Measurements from ENCODE around the gene SERPINB3. TPM values are rescaled to one million over a fixed set of nuclear protein-coding genes. Genes with fewer than 3 reads are reported as not detected.

SERPINB3 gene
- total and polyA plus RNA-seq, 2 of the 8 experiments (the other 6 are each of a cell fraction or from before 2014, with no cell fraction given) = 0.17 to 0.18 TPM

GRCh38 chr18:63637703-63638102 is 24.0 kb downstream of the SERPINB3 start:
- no peak overlapping the region for H4K91ac ChIP-seq (replicated peaks; ENCODE audit: insufficient read length, low read length)
- ChIA-PET POLR2A (ENCODE audit: partially characterized antibody) (no interaction called here), CTCF (ENCODE audit: partially characterized antibody) (no interaction called here)
- no peak overlapping the region for H4K8ac ChIP-seq (ENCODE audit: extremely low read depth, insufficient read depth, low read length)
- 94% methylated on average over 6 of the region's 6 CpGs; no CpG with 5 or more reads in 1 of the 2 experiments for WGBS, 2 experiments (ENCODE audit: extremely low coverage in 1 of 2, insufficient coverage in 1 of 2, insufficient read length in 1 of 2, insufficient replicate concordance in 2 of 2, low coverage in 1 of 2, low lambda C conversion rate in 2 of 2, missing lambda C conversion rate in 1 of 2)
- H3K23ac ChIP-seq (ENCODE audit: insufficient read length) = no peak overlapping the region
- H3K79me2 ChIP-seq (ENCODE audit: control insufficient read depth in 1 of 2, insufficient read depth in 2 of 2, low read length in 2 of 2) = no peaks in the 10 kb centered on the region
- H2AFZ ChIP-seq (ENCODE audit: low read length) = no peak overlapping the region
- no peaks in the 10 kb centered on the region for H3K23me2 ChIP-seq (ENCODE audit: low read depth, low read length)
- FAIRE-seq = no peak
- H2BK120ac ChIP-seq (replicated peaks; ENCODE audit: low read depth, low read length) = no peak overlapping the region
- H3K9ac ChIP-seq (replicated peaks in 1 of 4; ENCODE audit: extremely low read depth in 1 of 4, low read depth in 3 of 4, low read length in 3 of 4) = no peak overlapping the region
- no peaks in the 10 kb centered on the region for H3K36me3 ChIP-seq (ENCODE audit: control insufficient read depth in 2 of 4, insufficient read depth in 4 of 4, low read length in 3 of 4)
- no peaks in the 10 kb centered on the region for H3K4me1 ChIP-seq (replicated peaks in 1 of 4; ENCODE audit: control insufficient read depth in 3 of 4, insufficient read depth in 4 of 4, low read length in 3 of 4)
- H2BK15ac ChIP-seq (ENCODE audit: low read length) = no peak overlapping the region
- H2BK5ac ChIP-seq (ENCODE audit: low read depth, low read length) = no peak overlapping the region
- H3K56ac ChIP-seq (replicated peaks; ENCODE audit: insufficient read length, low read depth, low read length) = no peak overlapping the region
- H3K4me2 ChIP-seq (ENCODE audit: insufficient read depth in 1 of 2, low read depth in 2 of 2, low read length in 2 of 2) = no peak overlapping the region
- no peak overlapping the region for H4K5ac ChIP-seq (ENCODE audit: insufficient read length, low read depth, low read length)
- no peak overlapping the region for H2AK5ac ChIP-seq (ENCODE audit: low read depth, low read length)
- no peak overlapping the region for H3K18ac ChIP-seq (ENCODE audit: extremely low read depth, low read length)
- H3K9me3 ChIP-seq (ENCODE audit: insufficient read depth in 2 of 2, low read depth in 1 of 2, low read length in 1 of 2) = no peaks in the 10 kb centered on the region
- H3K14ac ChIP-seq (ENCODE audit: insufficient read length) = no peak overlapping the region
- H3K4ac ChIP-seq (replicated peaks; ENCODE audit: insufficient read length, low read depth, low read length) = no peak overlapping the region
- DNase-seq (ENCODE audit: low read depth in 1 of 2, low spot score in 2 of 2) = no peak
- no peaks in the 10 kb centered on the region for H4K20me1 ChIP-seq (replicated peaks in 1 of 2; ENCODE audit: control insufficient read depth in 1 of 2, insufficient read depth in 2 of 2, low read length in 2 of 2)
- no peak overlapping the region for H2BK12ac ChIP-seq (ENCODE audit: low read depth, low read length)
- H3K27me3 ChIP-seq (replicated peaks in 1 of 4; ENCODE audit: control insufficient read depth in 3 of 4, extremely low read depth in 1 of 4, insufficient read depth in 3 of 4, low read length in 3 of 4) = no peaks in the 10 kb centered on the region
- H3K79me1 ChIP-seq (ENCODE audit: low read depth, low read length) = no peaks in the 10 kb centered on the region
- H3K27ac ChIP-seq (ENCODE audit: low read depth, low read length) = no peak overlapping the region
- H2BK20ac ChIP-seq (ENCODE audit: low read length) = no peak overlapping the region
- no peak overlapping the region for H3K4me3 ChIP-seq (ENCODE audit: extremely low read depth in 1 of 4, insufficient read depth in 2 of 4, low read depth in 3 of 4, low read length in 4 of 4)
- TF ChIP-seq EGR1 (IDR thresholded peaks at IDR 0.05; ENCODE audit: borderline replicate concordance, low read depth, low read length) (no peak), CREB1 (IDR thresholded peaks at IDR 0.05) (no peak), ATF2 (IDR thresholded peaks at IDR 0.05; ENCODE audit: low read length) (no peak), ASH2L (IDR thresholded peaks at IDR 0.05; ENCODE audit: low read length) (no peak), SUZ12 (IDR thresholded peaks at IDR 0.05; ENCODE audit: low read length) (no peak), TEAD4 (IDR thresholded peaks at IDR 0.05; ENCODE audit: low read depth, low read length) (no peak), RNF2 (IDR thresholded peaks at IDR 0.05; ENCODE audit: borderline replicate concordance, low read depth, low read length, missing control alignments, poor library complexity, severe bottlenecking) (no peak), BACH1 (IDR thresholded peaks at IDR 0.05; ENCODE audit: low read length) (no peak), RXRA (IDR thresholded peaks at IDR 0.05; ENCODE audit: insufficient read depth, low read depth, low read length) (no peak), FOSL1 (IDR thresholded peaks at IDR 0.05; ENCODE audit: insufficient read depth, low read depth, low read length) (no peak), YY1 (IDR thresholded peaks at IDR 0.05; ENCODE audit: low read depth, low read length) (no peak), NRF1 (IDR thresholded peaks at IDR 0.05; ENCODE audit: low read depth, low read length) (no peak)
- TF ChIP-seq, protein P1, sequence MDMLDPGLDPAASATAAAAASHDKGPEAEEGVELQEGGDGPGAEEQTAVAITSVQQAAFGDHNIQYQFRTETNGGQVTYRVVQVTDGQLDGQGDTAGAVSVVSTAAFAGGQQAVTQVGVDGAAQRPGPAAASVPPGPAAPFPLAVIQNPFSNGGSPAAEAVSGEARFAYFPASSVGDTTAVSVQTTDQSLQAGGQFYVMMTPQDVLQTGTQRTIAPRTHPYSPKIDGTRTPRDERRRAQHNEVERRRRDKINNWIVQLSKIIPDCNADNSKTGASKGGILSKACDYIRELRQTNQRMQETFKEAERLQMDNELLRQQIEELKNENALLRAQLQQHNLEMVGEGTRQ (IDR thresholded peaks at IDR 0.05; ENCODE audit: low read length) = no peak
